ENCODE data around the gene OBP2B. TPM values are rescaled to one million over a fixed set of nuclear protein-coding genes. Genes with fewer than 3 reads are reported as not detected.
"Not testable (repeated sequence)": the region's sequence is repeated elsewhere in the genome, so short reads cannot be mapped to it uniquely, and the experiment has no call there.

Gene OBP2B
- polyA plus RNA-seq, 1 experiment: not detected

DNA sequence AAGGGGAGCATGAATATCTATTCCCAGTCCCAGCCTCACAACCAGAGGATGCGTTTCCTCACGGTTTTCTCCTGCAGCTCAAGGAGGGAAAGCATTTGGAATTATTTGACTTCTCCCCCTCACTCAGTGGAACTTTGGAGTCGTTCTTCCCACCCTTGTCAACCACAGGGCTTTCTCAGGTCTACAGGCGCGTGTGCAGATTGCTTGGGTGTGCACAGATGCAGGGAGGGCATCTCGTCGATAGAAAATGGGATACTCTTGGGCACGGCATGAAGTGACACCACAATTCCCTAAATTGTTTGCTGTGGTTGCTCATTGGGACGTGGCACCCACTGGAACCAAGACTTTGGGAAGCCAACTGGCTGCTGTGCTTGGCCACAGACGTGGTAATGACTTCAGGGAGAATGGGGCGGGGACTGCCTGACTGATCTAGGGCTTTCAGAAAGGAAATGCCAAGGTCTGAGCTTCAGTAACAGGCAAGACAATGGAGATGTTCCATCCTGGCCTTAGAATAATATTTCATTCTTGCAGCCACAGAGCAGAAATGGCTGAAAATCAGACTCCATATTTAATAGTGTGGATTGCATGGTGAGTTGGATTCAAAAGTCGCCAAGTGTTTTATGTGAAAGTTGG, 12.2 kb upstream of the OBP2B start:
- no peaks in the 10 kb centered on the region; the same call in 1 of the 2 replicates for H3K9me3 ChIP-seq (ENCODE audit: control insufficient read depth, insufficient read depth, low read length)
- H3K27me3 ChIP-seq (ENCODE audit: control insufficient read depth, insufficient read depth, low read length): peaks cover 12% of the 10 kb centered on the region
- no peak overlapping the region for H3K27ac ChIP-seq (ENCODE audit: low read depth, low read length)
- CTCF ChIA-PET: no interaction called here
- no peak for DNase-seq (ENCODE audit: low read depth, low spot score)
- TF ChIP-seq, protein P1, sequence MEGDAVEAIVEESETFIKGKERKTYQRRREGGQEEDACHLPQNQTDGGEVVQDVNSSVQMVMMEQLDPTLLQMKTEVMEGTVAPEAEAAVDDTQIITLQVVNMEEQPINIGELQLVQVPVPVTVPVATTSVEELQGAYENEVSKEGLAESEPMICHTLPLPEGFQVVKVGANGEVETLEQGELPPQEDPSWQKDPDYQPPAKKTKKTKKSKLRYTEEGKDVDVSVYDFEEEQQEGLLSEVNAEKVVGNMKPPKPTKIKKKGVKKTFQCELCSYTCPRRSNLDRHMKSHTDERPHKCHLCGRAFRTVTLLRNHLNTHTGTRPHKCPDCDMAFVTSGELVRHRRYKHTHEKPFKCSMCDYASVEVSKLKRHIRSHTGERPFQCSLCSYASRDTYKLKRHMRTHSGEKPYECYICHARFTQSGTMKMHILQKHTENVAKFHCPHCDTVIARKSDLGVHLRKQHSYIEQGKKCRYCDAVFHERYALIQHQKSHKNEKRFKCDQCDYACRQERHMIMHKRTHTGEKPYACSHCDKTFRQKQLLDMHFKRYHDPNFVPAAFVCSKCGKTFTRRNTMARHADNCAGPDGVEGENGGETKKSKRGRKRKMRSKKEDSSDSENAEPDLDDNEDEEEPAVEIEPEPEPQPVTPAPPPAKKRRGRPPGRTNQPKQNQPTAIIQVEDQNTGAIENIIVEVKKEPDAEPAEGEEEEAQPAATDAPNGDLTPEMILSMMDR (IDR thresholded peaks at IDR 0.05; ENCODE audit: low read depth, low read length): no peak
- no peak overlapping the region for H3K4me3 ChIP-seq (ENCODE audit: low read depth, low read length)
- POLR2A ChIA-PET: no interaction called here

DNA sequence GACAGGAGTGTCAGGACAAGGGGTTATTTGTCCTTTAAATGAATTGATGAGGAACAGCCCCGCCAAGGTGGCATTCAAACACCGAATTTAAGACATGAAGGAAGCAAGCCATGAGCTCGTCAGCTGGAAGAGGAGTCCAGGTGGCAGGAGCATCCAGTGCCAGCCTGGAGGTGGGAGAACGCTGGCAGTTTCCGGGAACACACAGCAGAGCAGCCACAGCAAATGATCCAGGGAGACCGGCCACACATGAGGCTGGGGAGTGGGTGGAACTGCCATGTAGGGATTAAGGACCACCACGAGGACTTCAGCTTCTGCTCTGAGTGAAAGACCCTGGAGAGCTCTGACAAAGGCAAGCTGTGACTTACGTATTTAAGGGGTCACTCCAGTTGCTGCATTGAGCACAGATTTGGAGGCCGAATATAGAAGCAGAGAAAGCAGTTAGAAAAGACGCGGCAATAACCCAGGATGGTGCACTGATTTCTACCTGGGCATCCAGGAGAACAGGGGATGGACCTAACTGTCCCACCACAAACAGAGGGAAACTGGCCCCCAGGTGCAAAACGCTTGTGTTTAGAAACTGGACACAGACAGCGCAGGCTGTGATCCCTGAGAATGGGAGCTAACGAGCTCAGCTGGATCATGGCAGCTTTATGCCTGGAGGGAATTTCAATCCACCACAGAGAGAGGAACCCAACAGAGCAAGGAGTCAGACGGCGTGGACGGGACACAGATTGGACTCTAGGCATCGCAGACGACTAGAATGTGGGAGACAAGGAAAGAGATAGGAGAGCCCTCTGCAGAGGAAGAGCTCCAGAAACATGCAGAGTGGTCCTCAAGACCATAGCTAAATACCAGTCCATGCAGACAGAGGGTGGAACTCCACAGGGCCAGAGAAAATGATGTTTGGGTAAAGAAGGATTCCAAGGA, 9.3 kb upstream of the OBP2B start:
- POLR2A ChIA-PET: interaction anchor here (0.6 kb wide), 1 partner anchor 159 kb away, joined by 4 read pairs; no protein-coding TSS in a partner anchor

DNA sequence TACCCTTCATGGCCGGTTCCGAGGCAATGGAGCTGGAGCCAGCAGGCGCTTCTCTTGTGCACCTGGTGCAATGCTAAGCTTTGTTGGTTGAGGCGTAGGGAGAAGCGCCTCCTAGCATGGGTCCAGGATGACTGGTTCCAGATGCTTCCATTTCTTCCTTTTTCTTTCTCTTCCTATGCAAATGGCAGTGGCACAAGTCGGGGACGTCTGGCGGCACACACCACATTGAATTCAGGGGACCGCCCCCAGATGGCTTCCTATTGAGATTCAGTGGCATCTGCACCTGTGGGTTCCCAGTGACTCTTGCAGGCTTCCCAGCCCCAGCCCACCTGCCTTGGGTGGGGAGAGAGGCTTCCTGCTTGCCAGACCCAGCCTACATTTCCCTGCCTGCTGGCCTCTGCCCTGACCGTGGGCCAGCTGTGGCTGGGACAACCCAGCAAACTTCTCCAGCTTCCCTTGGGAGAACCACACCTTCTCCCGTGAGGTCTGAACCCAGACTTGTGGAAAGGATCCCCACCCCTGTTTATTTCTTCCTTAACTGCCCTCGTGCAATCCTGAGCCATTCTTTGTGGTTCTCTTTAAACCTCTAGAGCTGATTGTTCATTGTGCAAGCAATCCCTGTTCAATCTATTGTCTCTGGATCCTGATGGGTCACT, 8.4 kb upstream of the OBP2B start:
- CTCF ChIA-PET: interaction anchor here (0.6 kb wide), 1 partner anchor 32 kb away, joined by 4 read pairs; no protein-coding TSS in a partner anchor
- H3K27ac ChIP-seq (ENCODE audit: low read depth, low read length); H3K9me3 ChIP-seq (ENCODE audit: control insufficient read depth, insufficient read depth, low read length); H3K4me3 ChIP-seq (ENCODE audit: low read depth, low read length); POLR2A ChIA-PET; DNase-seq (ENCODE audit: low read depth, low spot score): not testable (repeated sequence)
- peaks cover 10% of the 10 kb centered on the region for H3K27me3 ChIP-seq (ENCODE audit: control insufficient read depth, insufficient read depth, low read length)

More for the DNA sequence above, 9.3 kb upstream of the OBP2B start:
- H3K4me3 ChIP-seq (ENCODE audit: low read depth, low read length); H3K27ac ChIP-seq (ENCODE audit: low read depth, low read length); CTCF ChIA-PET; DNase-seq (ENCODE audit: low read depth, low spot score); H3K9me3 ChIP-seq (ENCODE audit: control insufficient read depth, insufficient read depth, low read length): not testable (repeated sequence)
- peaks cover 10% of the 10 kb centered on the region for H3K27me3 ChIP-seq (ENCODE audit: control insufficient read depth, insufficient read depth, low read length)

DNA sequence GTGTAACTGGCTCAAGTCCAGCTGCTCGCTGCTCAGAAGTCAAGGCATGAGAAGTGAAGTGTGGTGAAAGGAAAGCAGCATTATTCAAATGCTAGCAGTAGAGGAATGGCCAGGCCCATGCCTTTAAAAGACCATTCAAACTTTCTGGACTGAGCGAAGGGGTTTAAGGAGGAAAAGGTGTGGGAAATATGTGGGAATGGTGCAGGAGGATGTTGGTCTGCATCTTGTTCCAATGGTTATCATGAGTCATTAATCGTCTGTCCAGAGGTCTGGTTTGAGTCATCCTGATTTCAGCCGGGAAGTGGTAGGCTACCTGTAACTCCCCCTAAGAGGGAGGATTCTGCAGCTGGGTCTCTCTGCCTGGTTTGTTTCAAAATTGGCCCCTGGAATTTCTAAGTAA, 5.2 kb upstream of the OBP2B start:
- H3K4me3 ChIP-seq (ENCODE audit: low read depth, low read length); H3K9me3 ChIP-seq (ENCODE audit: control insufficient read depth, insufficient read depth, low read length); CTCF ChIA-PET; H3K27me3 ChIP-seq (ENCODE audit: control insufficient read depth, insufficient read depth, low read length); DNase-seq (ENCODE audit: low read depth, low spot score); H3K27ac ChIP-seq (ENCODE audit: low read depth, low read length); POLR2A ChIA-PET: not testable (repeated sequence)

DNA sequence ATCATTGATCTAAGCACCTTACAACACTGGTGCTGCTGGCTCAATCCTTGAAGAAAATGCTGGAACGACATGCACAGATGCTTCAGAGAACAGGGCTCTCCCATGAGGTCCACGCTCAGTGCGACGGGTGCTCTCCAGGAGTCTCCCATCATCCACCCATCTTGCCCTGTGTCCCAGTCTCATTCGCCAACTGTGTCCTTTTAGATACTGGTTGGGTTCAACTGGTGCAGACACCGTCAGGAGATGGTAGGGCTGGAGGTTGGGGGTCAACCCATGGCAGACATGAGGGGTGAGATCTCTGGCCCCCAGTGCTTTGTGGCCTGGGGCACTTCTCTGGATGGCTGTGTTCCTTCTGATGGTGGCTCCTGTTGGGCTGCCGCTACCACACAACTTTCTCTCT, 1.6 kb upstream of the OBP2B start:
- POLR2A ChIA-PET: no interaction called here
- Histone ChIP-seq H3K9me3 (ENCODE audit: control insufficient read depth, insufficient read depth, low read length) (no peaks in the 10 kb centered on the region), H3K4me3 (ENCODE audit: low read depth, low read length) (no peak overlapping the region), H3K27ac (ENCODE audit: low read depth, low read length) (no peak overlapping the region), H3K27me3 (ENCODE audit: control insufficient read depth, insufficient read depth, low read length) (no peaks in the 10 kb centered on the region)
- TF ChIP-seq, protein P1 (IDR thresholded peaks at IDR 0.05; ENCODE audit: low read depth, low read length): no peak
- no peak for DNase-seq (ENCODE audit: low read depth, low spot score)
- CTCF ChIA-PET: no interaction called here

DNA sequence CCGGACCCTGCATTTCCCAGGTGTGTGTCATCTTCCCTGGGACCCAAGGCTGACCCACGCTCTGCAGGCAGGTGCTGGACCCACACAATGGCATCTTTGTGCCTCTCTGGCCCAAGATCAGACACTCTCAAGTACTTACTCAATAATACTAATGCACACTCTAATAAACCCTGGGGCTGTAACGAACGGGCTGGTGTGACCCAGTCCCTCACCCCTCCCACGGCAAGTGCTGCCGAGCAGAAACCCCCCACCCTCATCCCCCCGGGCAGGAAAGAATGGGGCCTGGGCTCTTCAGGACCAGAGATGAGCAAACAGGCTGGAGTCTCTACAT, 1.1 kb upstream of the OBP2B start:
- TF ChIP-seq, protein P1 (IDR thresholded peaks at IDR 0.05; ENCODE audit: low read depth, low read length): no peak
- Histone ChIP-seq H3K9me3 (ENCODE audit: control insufficient read depth, insufficient read depth, low read length) (no peaks in the 10 kb centered on the region), H3K27ac (ENCODE audit: low read depth, low read length) (no peak overlapping the region), H3K27me3 (ENCODE audit: control insufficient read depth, insufficient read depth, low read length) (no peaks in the 10 kb centered on the region), H3K4me3 (ENCODE audit: low read depth, low read length) (no peak overlapping the region)
- CTCF ChIA-PET: no interaction called here
- no peak for DNase-seq (ENCODE audit: low read depth, low spot score)
- POLR2A ChIA-PET: no interaction called here

DNA sequence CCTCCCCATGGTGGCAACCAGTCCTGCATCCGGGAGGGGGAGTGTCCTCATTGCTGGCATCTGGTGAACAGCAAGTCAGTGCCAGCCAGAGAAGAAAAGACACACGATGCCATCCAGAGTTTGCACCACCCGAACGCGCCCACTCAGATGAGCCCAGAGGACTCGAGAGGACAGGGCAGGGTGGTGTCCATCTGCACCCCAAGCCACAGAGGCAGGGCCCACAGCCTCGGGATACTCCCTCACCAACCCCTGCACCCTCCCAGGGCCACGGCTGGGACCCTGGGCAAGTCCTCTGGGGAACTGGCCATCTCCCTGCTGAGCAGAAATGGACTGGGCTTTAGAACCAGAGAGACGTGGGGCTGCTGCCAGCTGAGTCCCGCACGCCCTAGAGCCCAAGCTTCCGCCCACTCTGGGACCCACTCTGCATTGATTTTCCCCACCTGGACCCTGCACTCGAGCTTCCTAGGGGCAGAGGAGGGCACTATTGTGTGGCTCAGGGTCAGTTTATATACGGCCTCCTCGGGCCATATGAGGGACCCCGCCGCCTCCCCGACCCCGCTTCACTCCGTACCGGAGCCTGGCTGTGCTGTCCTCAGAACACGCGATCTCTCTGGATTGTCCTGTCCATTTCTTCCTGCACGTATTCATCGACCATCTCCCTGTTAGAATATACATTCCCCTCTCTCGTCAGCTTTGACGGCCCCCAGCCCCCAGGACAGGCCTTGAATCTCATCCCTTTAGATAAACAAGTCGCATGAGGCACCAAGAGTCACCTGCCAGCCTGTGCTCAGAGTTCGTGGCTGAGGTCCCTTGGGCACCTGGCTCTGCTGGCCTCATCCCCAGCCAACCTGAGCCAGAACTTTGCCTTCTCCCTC, 514 bp upstream of the OBP2B start:
- CTCF ChIA-PET; POLR2A ChIA-PET; H3K4me3 ChIP-seq (ENCODE audit: low read depth, low read length); H3K9me3 ChIP-seq (ENCODE audit: control insufficient read depth, insufficient read depth, low read length); H3K27me3 ChIP-seq (ENCODE audit: control insufficient read depth, insufficient read depth, low read length); H3K27ac ChIP-seq (ENCODE audit: low read depth, low read length); DNase-seq (ENCODE audit: low read depth, low spot score): not testable (repeated sequence)

DNA sequence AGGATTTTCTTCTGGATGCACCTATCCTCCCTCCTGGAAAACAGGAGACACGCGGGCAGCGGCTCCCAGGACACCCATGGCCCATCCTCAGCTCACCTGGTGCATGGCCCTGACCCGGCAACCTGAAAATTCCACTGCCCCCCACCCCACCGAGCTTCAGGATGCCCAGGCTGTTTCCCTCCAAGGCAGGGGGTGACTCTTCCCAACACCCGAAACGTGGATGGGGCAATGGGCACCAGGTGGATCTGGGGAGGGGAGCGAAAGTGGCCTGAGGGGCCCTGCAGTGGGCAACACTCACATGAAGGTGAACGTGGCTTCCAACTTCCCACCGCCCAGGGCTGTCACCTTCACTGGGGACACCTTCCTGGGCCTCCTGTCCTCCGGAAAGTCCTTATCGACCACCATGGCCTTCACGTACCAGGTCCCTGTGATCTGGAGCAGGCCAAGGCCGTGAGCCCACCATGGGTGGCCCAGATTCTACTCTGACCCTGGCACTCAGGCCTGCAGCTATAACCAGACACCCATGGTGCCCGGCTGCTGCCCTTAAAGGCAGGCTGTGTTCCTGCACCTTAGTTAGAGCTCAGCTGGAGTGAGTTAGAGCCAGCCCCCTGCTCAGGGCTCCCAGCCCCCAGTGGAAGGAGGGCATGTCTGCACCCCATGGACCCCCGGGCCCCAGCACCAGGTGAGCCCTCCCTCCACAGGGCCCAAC, 725 bp downstream of the OBP2B start:
- POLR2A ChIA-PET; H3K9me3 ChIP-seq (ENCODE audit: control insufficient read depth, insufficient read depth, low read length); H3K4me3 ChIP-seq (ENCODE audit: low read depth, low read length); CTCF ChIA-PET; H3K27me3 ChIP-seq (ENCODE audit: control insufficient read depth, insufficient read depth, low read length); H3K27ac ChIP-seq (ENCODE audit: low read depth, low read length); DNase-seq (ENCODE audit: low read depth, low spot score): not testable (repeated sequence)
